GM23248 (cell line): Measurements from ENCODE around the gene PARVA.

ENCODE experiments used
- EZH2 ChIP-seq: fragments of 200-600 bp; sonication (generic); IDR thresholded peaks from 2 replicates; pipeline ENCODE4 v1.6.1; 2018; ENCODE audit warnings: antibody characterized with exemption, mild to moderate bottlenecking; ENCODE audit not compliant: insufficient read depth, poor library complexity, severe bottlenecking
- EZH2phosphoT487 ChIP-seq: fragments of 200-600 bp; sonication (generic); IDR thresholded peaks from 2 replicates; pipeline ENCODE4 v1.6.1; 2018; ENCODE audit warnings: antibody characterized with exemption, moderate library complexity, mild to moderate bottlenecking, low read depth; ENCODE audit not compliant: insufficient read depth

DNA sequence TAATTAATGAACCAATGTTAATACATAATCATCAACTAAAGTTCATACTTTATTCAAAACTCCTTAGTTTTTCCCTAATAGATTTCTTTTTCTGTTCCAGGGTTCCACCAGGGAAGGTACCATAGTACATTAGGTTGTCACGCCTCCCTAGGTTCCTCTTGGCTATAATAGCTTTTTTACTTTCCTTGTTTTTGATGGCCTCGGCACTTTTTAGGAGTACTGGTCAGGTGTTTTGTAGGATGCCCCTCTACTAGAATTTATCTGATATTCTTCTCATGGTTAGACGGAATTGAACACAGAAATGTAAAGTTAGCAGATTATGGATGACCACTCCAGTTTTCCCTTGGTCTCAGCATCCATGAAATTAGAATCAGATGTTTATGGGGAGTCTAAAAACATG, 34.0 kb downstream of the PARVA start:
- no peak for TF ChIP-seq EZH2
- no peak for TF ChIP-seq EZH2phosphoT487
